Measurements from ENCODE around the gene PP2D1. TPM values are rescaled to one million over a fixed set of nuclear protein-coding genes. Genes with fewer than 3 reads are reported as not detected.

The PP2D1 gene
- total RNA-seq, 4 donors from 2014 or later, result not detected

GRCh38 chr3:20055842-20056241 is 43.8 kb upstream of the PP2D1 start:
- no peaks in the 10 kb centered on the region for H3K9me3 ChIP-seq
- 75 to 80% methylated on average over 3 of the region's 3 CpGs for WGBS, 2 donors
- intact Hi-C loops (cut with DNase I), result no loop called here
- peak overlapping the region; percentile 72 to 83 (median 82) for H3K27ac ChIP-seq
- no peak overlapping the region for H3K4me3 ChIP-seq (replicated peaks in 1 of 3)
- no peak for TF ChIP-seq CTCF (IDR thresholded peaks at IDR 0.05)
- no peak for TF ChIP-seq POLR2A (IDR thresholded peaks at IDR 0.05)
- H3K4me1 ChIP-seq, result peaks cover 36 to 43% of the 10 kb centered on the region in 2 donors
- no peaks in the 10 kb centered on the region for H3K36me3 ChIP-seq
- no peaks in the 10 kb centered on the region for H3K27me3 ChIP-seq
- DNase-seq, result no peak

DNA sequence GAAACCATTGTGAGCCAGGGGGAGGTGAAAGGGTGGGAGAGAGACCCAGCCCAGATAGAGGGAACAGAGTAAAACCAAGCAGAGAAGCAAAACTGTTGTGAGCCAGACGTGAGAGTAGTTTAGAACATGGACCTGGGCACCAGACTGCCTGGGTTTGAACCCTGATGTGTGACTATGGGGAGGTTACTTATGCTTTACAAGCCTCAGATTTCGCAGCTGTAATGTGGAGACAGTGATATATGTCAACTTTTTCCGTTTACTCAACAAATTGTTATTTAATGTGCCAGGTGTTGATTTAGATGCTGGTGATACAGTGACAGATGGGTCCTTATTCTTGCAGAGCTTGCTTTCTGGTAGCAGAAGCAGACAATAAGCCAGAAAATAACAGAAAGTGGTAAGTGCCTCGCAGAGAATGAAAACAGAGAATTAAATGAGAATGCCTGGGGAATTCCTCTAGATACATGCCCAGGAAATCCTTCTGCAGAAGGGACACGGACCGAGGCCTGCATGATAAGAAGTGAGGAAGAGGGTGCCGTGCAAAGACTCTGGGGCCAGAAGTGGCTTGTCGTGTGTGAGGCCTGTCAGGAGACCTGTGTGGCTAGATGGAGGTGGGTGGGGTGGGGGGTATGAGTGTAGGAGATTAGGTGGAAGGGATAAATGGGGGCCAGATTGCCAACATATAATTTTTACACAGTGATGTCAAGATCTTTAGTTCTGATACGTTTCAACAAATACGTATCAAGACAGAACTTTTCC is 43.1 kb upstream of the PP2D1 start:
- Histone ChIP-seq H3K36me3 (no peaks in the 10 kb centered on the region), H3K27me3 (no peaks in the 10 kb centered on the region), H3K4me1 (peaks cover 32 to 39% of the 10 kb centered on the region in 2 donors), H3K4me3 (replicated peaks in 1 of 3) (no peak overlapping the region), H3K9me3 (no peaks in the 10 kb centered on the region), H3K27ac (peak overlapping the region; percentile 72 to 83 (median 82))
- intact Hi-C loops (cut with DNase I), result no loop called here
- WGBS, 2 donors, result 71 to 77% methylated on average over 10 of the region's 10 CpGs
- no peak for DNase-seq
- no peak for TF ChIP-seq POLR2A (IDR thresholded peaks at IDR 0.05)
- TF ChIP-seq CTCF (IDR thresholded peaks at IDR 0.05), result no peak

- Histone ChIP-seq H3K27me3 (no peaks in the 10 kb centered on the region), H3K4me3 (replicated peaks in 1 of 3) (no peak overlapping the region), H3K4me1 (peaks cover 37 to 43% of the 10 kb centered on the region in 2 donors), H3K9me3 (no peaks in the 10 kb centered on the region), H3K27ac (peak overlapping the region; percentile 72 to 83 (median 82)), H3K36me3 (no peaks in the 10 kb centered on the region)
- intact Hi-C loops (cut with DNase I), result no loop called here
- 55 to 68% methylated on average over 4 of the region's 4 CpGs for WGBS, 2 donors
- TF ChIP-seq POLR2A (IDR thresholded peaks at IDR 0.05), result no peak
- peak; percentile 60 to 62 for DNase-seq
Observed at GRCh38 chr3:20054549-20054987, 42.5 kb upstream of the PP2D1 start.

DNA sequence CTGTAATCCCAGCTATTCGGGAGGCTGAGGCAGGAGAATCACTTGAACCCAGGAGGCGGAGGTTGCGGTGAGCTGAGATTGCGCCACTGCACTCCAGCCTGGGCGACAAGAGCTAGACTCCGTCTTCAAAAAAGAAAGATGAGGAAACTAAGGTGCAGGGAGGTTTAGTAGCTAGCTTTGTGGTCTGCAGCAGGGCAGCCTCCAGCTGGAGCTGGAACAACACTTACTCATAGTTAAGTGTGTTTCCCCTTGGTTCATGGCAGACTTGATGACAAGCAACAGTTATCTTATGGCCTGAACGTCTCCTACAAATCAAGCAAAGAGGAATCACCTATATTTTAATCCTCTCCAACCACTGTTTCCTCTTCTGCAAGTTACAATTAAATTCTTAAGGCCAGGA is 40.8 kb upstream of the PP2D1 start:
- Histone ChIP-seq H3K27ac (no peak overlapping the region), H3K27me3 (no peaks in the 10 kb centered on the region), H3K4me3 (replicated peaks in 1 of 3) (no peak overlapping the region), H3K9me3 (no peaks in the 10 kb centered on the region), H3K4me1 (peaks cover 51 to 56% of the 10 kb centered on the region in 2 donors), H3K36me3 (no peaks in the 10 kb centered on the region)
- DNase-seq, result no peak
- no peak for TF ChIP-seq POLR2A (IDR thresholded peaks at IDR 0.05)
- no peak for TF ChIP-seq CTCF (IDR thresholded peaks at IDR 0.05)
- intact Hi-C loops (cut with DNase I), result no loop called here
- 95 to 96% methylated on average over 7 of the region's 7 CpGs for WGBS, 2 donors

GRCh38 chr3:20051123-20051806 is 39.2 kb upstream of the PP2D1 start:
- Histone ChIP-seq H3K27ac (no peak overlapping the region), H3K36me3 (no peaks in the 10 kb centered on the region), H3K27me3 (no peaks in the 10 kb centered on the region), H3K4me3 (replicated peaks in 1 of 3) (no peak overlapping the region), H3K4me1 (peaks cover 42 to 47% of the 10 kb centered on the region in 2 donors), H3K9me3 (no peaks in the 10 kb centered on the region)
- TF ChIP-seq CTCF (IDR thresholded peaks at IDR 0.05), result no peak
- no peak for TF ChIP-seq POLR2A (IDR thresholded peaks at IDR 0.05)
- WGBS, 2 donors, result 87 to 88% methylated on average over 4 of the region's 4 CpGs
- DNase-seq, result no peak
- intact Hi-C loops (cut with DNase I), result no loop called here

All from thyroid gland (tissue), 4 donors.